ENCODE data around the gene FADS6.
A peak's percentile ranks its signal among the peaks of the same experiment; 100 is the strongest.

The FADS6 gene

GRCh38 chr17:74892974-74893911, at the start of gene FADS6:
TSS of gene FADS6 (minus strand) at chr17:74893633. CDS start at chr17:74893595, 38 bp downstream.
- DNase-seq = no peak

GRCh38 chr17:74941128-74941725, 47.8 kb upstream of the FADS6 start:
- no peak for DNase-seq

- DNase-seq = no peak
Measured at GRCh38 chr17:74939534-74939933, 46.1 kb upstream of the FADS6 start.

- no peak for DNase-seq
Measured at GRCh38 chr17:74938194-74938950, 44.9 kb upstream of the FADS6 start.

GRCh38 chr17:74937064-74938051, 43.9 kb upstream of the FADS6 start:
- DNase-seq = no peak

GRCh38 chr17:74936470-74936799, 43.0 kb upstream of the FADS6 start:
- DNase-seq = no peak

- no peak for DNase-seq
Measured at GRCh38 chr17:74935585-74936469, 42.4 kb upstream of the FADS6 start, which contains the start of gene OTOP3. TSS of gene OTOP3 (plus strand) at chr17:74935898. CDS start at chr17:74935922, 24 bp downstream.

GRCh38 chr17:74935048-74935447, 41.6 kb upstream of the FADS6 start:
- no peak for DNase-seq

GRCh38 chr17:74930535-74931036, 37.2 kb upstream of the FADS6 start:
- no peak for DNase-seq

- no peak for DNase-seq
Measured at GRCh38 chr17:74928786-74929185, 35.4 kb upstream of the FADS6 start.

GRCh38 chr17:74925242-74925641, 31.8 kb upstream of the FADS6 start:
- DNase-seq = no peak

- DNase-seq = peak; percentile 47
Measured at GRCh38 chr17:74924250-74924948, 31.0 kb upstream of the FADS6 start, which contains the start of gene OTOP2. TSS of gene OTOP2 (plus strand) at chr17:74924273. CDS start at chr17:74924633, 360 bp downstream.

GRCh38 chr17:74923538-74924249, 30.3 kb upstream of the FADS6 start:
- DNase-seq = peak; percentile 74

GRCh38 chr17:74922694-74923537, 29.5 kb upstream of the FADS6 start, which contains the start of gene USH1G:
TSS of gene USH1G (minus strand) at chr17:74923255. CDS start at chr17:74923073, 182 bp downstream.
- DNase-seq = no peak

- no peak for DNase-seq
Measured at GRCh38 chr17:74922172-74922571, 28.7 kb upstream of the FADS6 start.

- no peak for DNase-seq
Measured at GRCh38 chr17:74921769-74922168, 28.3 kb upstream of the FADS6 start.

GRCh38 chr17:74921026-74921681, 27.7 kb upstream of the FADS6 start:
- no peak for DNase-seq

- no peak for DNase-seq
Measured at GRCh38 chr17:74920642-74921025, 27.2 kb upstream of the FADS6 start.
